Activated CD4-positive, alpha-beta memory T cell treated with anti-CD3 and anti-CD28 coated beads, Interleukin-2, amount 10 ng/mL, durations not matched to agents 7 days and 5 days (primary cell): ENCODE results near the gene TADA2B. TPM values are rescaled to one million over a fixed set of nuclear protein-coding genes. Genes with fewer than 3 reads are reported as not detected.

Experiments
- CTCF ChIA-PET: fragments of 350-600 bp; sonication (Branson Sonifier 250); formaldehyde crosslinking; loops from one replicate; lab custom pipeline; 2021; ENCODE audit warnings: antibody characterized with exemption, inconsistent platforms; lab: Charles Lee
- POLR2A ChIA-PET: fragments of 350-600 bp; sonication (Branson Sonifier 250); formaldehyde crosslinking; loops from one replicate; lab custom pipeline; 2021; ENCODE audit warnings: antibody characterized with exemption; lab: Charles Lee
- DNase-seq: peaks from one replicate; pipeline ENCODE4 v3.0.0-alpha.2; 2020
- H3K27ac Mint-ChIP-seq: one replicate; pipeline ENCODE4 v1.8.0; 2021; ENCODE audit warnings: mild to moderate bottlenecking, mixed read lengths
- H3K27me3 Mint-ChIP-seq: one replicate; pipeline ENCODE4 v1.8.0; 2021; ENCODE audit warnings: mixed read lengths
- H3K36me3 Mint-ChIP-seq: one replicate; pipeline ENCODE4 v1.8.0; 2021; ENCODE audit warnings: low read depth, mixed read lengths
- H3K4me1 Mint-ChIP-seq: one replicate; pipeline ENCODE4 v1.8.0; 2021; ENCODE audit warnings: mixed read lengths
- H3K4me3 Mint-ChIP-seq: one replicate; pipeline ENCODE4 v1.8.0; 2021; ENCODE audit warnings: mild to moderate bottlenecking, mixed read lengths
- H3K9me3 Mint-ChIP-seq: one replicate; pipeline ENCODE4 v1.8.0; 2021; ENCODE audit warnings: mixed read lengths
- total RNA-seq, 2 experiments: library from RNA; stranded (reverse); gene quantifications; one replicate each; pipeline ENCODE4 v1.2.3, GENCODE V29; 2021

The TADA2B gene
- total RNA-seq, 2 experiments from 2014 or later, result 26.6 to 27.3 TPM

- H3K4me1 Mint-ChIP-seq, result no peaks in the 10 kb centered on the region
- H3K27ac Mint-ChIP-seq, result no peak overlapping the region
- POLR2A ChIA-PET, result no interaction called here
- H3K27me3 Mint-ChIP-seq, result no peaks in the 10 kb centered on the region
- H3K9me3 Mint-ChIP-seq, result no peaks in the 10 kb centered on the region
- CTCF ChIA-PET, result interaction anchor here (0.6 kb wide), 1 partner anchor 37 kb away, joined by 3 read pairs; no protein-coding TSS in a partner anchor
- H3K36me3 Mint-ChIP-seq, result peaks cover 44% of the 10 kb centered on the region
- DNase-seq, result no peak
- H3K4me3 Mint-ChIP-seq, result no peak overlapping the region
Measured at GRCh38 chr4:7020856-7021255, 22.3 kb upstream of the TADA2B start.

- Mint-ChIP-seq H3K27ac (no peak overlapping the region), H3K36me3 (peaks cover 44% of the 10 kb centered on the region), H3K27me3 (no peaks in the 10 kb centered on the region), H3K4me1 (no peaks in the 10 kb centered on the region), H3K9me3 (no peaks in the 10 kb centered on the region), H3K4me3 (no peak overlapping the region)
- POLR2A ChIA-PET, result no interaction called here
- CTCF ChIA-PET, result interaction anchor here (0.6 kb wide), 1 partner anchor 36 kb away, joined by 3 read pairs; no protein-coding TSS in a partner anchor
- no peak for DNase-seq
Measured at GRCh38 chr4:7021355-7021754, 21.8 kb upstream of the TADA2B start.

- no peak for DNase-seq
- no peaks in the 10 kb centered on the region for H3K27me3 Mint-ChIP-seq
- H3K36me3 Mint-ChIP-seq, result peaks cover 49% of the 10 kb centered on the region
- H3K4me3 Mint-ChIP-seq, result no peak overlapping the region
- no peaks in the 10 kb centered on the region for H3K9me3 Mint-ChIP-seq
- H3K4me1 Mint-ChIP-seq, result no peaks in the 10 kb centered on the region
- ChIA-PET CTCF (interaction anchor here (1.3 kb wide), 1 partner anchor 21 kb away, joined by 3 read pairs; a partner anchor contains a TSS), POLR2A (no interaction called here)
- no peak overlapping the region for H3K27ac Mint-ChIP-seq
Measured at GRCh38 chr4:7021930-7022664, 21.1 kb upstream of the TADA2B start.

- CTCF ChIA-PET, result no interaction called here
Measured at GRCh38 chr4:7023486-7023885, 19.7 kb upstream of the TADA2B start.

GRCh38 chr4:7023901-7024300 is 19.3 kb upstream of the TADA2B start:
- H3K9me3 Mint-ChIP-seq, result no peaks in the 10 kb centered on the region
- CTCF ChIA-PET, result interaction anchor here (0.8 kb wide), 1 partner anchor 47 kb away, joined by 3 read pairs; no protein-coding TSS in a partner anchor
- POLR2A ChIA-PET, result no interaction called here
- no peak overlapping the region for H3K4me3 Mint-ChIP-seq
- peaks cover 8% of the 10 kb centered on the region for H3K4me1 Mint-ChIP-seq
- H3K27ac Mint-ChIP-seq, result no peak overlapping the region
- peaks cover 48% of the 10 kb centered on the region for H3K36me3 Mint-ChIP-seq
- DNase-seq, result no peak
- H3K27me3 Mint-ChIP-seq, result no peaks in the 10 kb centered on the region

More at GRCh38 chr4:7023486-7023885, 19.7 kb upstream of the TADA2B start:
- no peak overlapping the region for H3K4me3 Mint-ChIP-seq
- H3K36me3 Mint-ChIP-seq, result peaks cover 52% of the 10 kb centered on the region
- no peak overlapping the region for H3K27ac Mint-ChIP-seq
- no peak for DNase-seq
- POLR2A ChIA-PET, result no interaction called here
- peaks cover 6% of the 10 kb centered on the region for H3K4me1 Mint-ChIP-seq
- H3K27me3 Mint-ChIP-seq, result no peaks in the 10 kb centered on the region
- H3K9me3 Mint-ChIP-seq, result no peaks in the 10 kb centered on the region

- Mint-ChIP-seq H3K27me3 (no peaks in the 10 kb centered on the region), H3K27ac (no peak overlapping the region), H3K9me3 (no peaks in the 10 kb centered on the region), H3K4me3 (no peak overlapping the region), H3K36me3 (peaks cover 48% of the 10 kb centered on the region), H3K4me1 (peaks cover 10% of the 10 kb centered on the region)
- DNase-seq, result no peak
- CTCF ChIA-PET, result interaction anchor here (0.8 kb wide), 1 partner anchor 47 kb away, joined by 3 read pairs; no protein-coding TSS in a partner anchor
- POLR2A ChIA-PET, result no interaction called here
Measured at GRCh38 chr4:7024336-7024890, 18.8 kb upstream of the TADA2B start.

GRCh38 chr4:7025040-7025602 is 18.1 kb upstream of the TADA2B start:
- CTCF ChIA-PET, result no interaction called here
- Mint-ChIP-seq H3K4me3 (no peak overlapping the region), H3K27ac (no peak overlapping the region), H3K4me1 (peaks cover 10% of the 10 kb centered on the region), H3K9me3 (no peaks in the 10 kb centered on the region), H3K36me3 (peaks cover 54% of the 10 kb centered on the region), H3K27me3 (no peaks in the 10 kb centered on the region)
- POLR2A ChIA-PET, result no interaction called here
- no peak for DNase-seq

GRCh38 chr4:7026107-7026506 is 17.1 kb upstream of the TADA2B start:
- H3K4me3 Mint-ChIP-seq, result no peak overlapping the region
- ChIA-PET CTCF (no interaction called here), POLR2A (no interaction called here)
- no peak overlapping the region for H3K27ac Mint-ChIP-seq
- no peaks in the 10 kb centered on the region for H3K9me3 Mint-ChIP-seq
- no peaks in the 10 kb centered on the region for H3K27me3 Mint-ChIP-seq
- DNase-seq, result no peak
- peaks cover 54% of the 10 kb centered on the region for H3K36me3 Mint-ChIP-seq
- peaks cover 10% of the 10 kb centered on the region for H3K4me1 Mint-ChIP-seq

GRCh38 chr4:7027284-7027683 is 15.9 kb upstream of the TADA2B start:
- no peak overlapping the region for H3K4me3 Mint-ChIP-seq
- H3K9me3 Mint-ChIP-seq, result no peaks in the 10 kb centered on the region
- H3K36me3 Mint-ChIP-seq, result peaks cover 59% of the 10 kb centered on the region
- peaks cover 10% of the 10 kb centered on the region for H3K4me1 Mint-ChIP-seq
- CTCF ChIA-PET, result no interaction called here
- no peaks in the 10 kb centered on the region for H3K27me3 Mint-ChIP-seq
- H3K27ac Mint-ChIP-seq, result no peak overlapping the region
- no peak for DNase-seq
- POLR2A ChIA-PET, result no interaction called here

- ChIA-PET CTCF (no interaction called here), POLR2A (no interaction called here)
- H3K4me1 Mint-ChIP-seq, result peaks cover 10% of the 10 kb centered on the region
- H3K27me3 Mint-ChIP-seq, result no peaks in the 10 kb centered on the region
- peaks cover 59% of the 10 kb centered on the region for H3K36me3 Mint-ChIP-seq
- H3K9me3 Mint-ChIP-seq, result no peaks in the 10 kb centered on the region
- no peak for DNase-seq
- H3K27ac Mint-ChIP-seq, result no peak overlapping the region
- H3K4me3 Mint-ChIP-seq, result no peak overlapping the region
Measured at GRCh38 chr4:7027913-7028312, 15.3 kb upstream of the TADA2B start.

GRCh38 chr4:7029212-7029611 is 14.0 kb upstream of the TADA2B start:
- POLR2A ChIA-PET, result interaction anchor here (2.2 kb wide), 1 partner anchor 39 kb away, joined by 9 read pairs; the partner anchor contains the start of gene GRPEL1
- H3K27me3 Mint-ChIP-seq, result no peaks in the 10 kb centered on the region
- CTCF ChIA-PET, result interaction anchor here (1.4 to 1.8 kb wide), 2 partner anchors 11 to 14 kb away, joined by 3 to 6 read pairs; partner anchors contain the start of gene TADA2B

GRCh38 chr4:7029921-7030320 is 13.3 kb upstream of the TADA2B start:
- H3K9me3 Mint-ChIP-seq, result no peaks in the 10 kb centered on the region
- POLR2A ChIA-PET, result interaction anchor here (2.2 kb wide), 1 partner anchor 38 kb away, joined by 9 read pairs; the partner anchor contains the start of gene GRPEL1

More at GRCh38 chr4:7029212-7029611, 14.0 kb upstream of the TADA2B start:
- Mint-ChIP-seq H3K27ac (no peak overlapping the region), H3K4me3 (no peak overlapping the region), H3K36me3 (peaks cover 58% of the 10 kb centered on the region), H3K4me1 (peaks cover 10% of the 10 kb centered on the region), H3K9me3 (no peaks in the 10 kb centered on the region)
- DNase-seq, result no peak

GRCh38 chr4:7030856-7031255 is 12.3 kb upstream of the TADA2B start:
- Mint-ChIP-seq H3K9me3 (no peaks in the 10 kb centered on the region), H3K27me3 (no peaks in the 10 kb centered on the region), H3K27ac (no peak overlapping the region), H3K4me3 (no peak overlapping the region), H3K4me1 (peaks cover 10% of the 10 kb centered on the region), H3K36me3 (peaks cover 52% of the 10 kb centered on the region)
- DNase-seq, result no peak
- POLR2A ChIA-PET, result interaction anchor here (2.2 kb wide), 1 partner anchor 37 kb away, joined by 9 read pairs; the partner anchor contains the start of gene GRPEL1
- CTCF ChIA-PET, result no interaction called here

More at GRCh38 chr4:7029921-7030320, 13.3 kb upstream of the TADA2B start:
- Mint-ChIP-seq H3K27me3 (no peaks in the 10 kb centered on the region), H3K4me1 (peaks cover 10% of the 10 kb centered on the region), H3K36me3 (peaks cover 52% of the 10 kb centered on the region), H3K27ac (no peak overlapping the region), H3K4me3 (no peak overlapping the region)
- DNase-seq, result no peak
- CTCF ChIA-PET, result interaction anchor here (1.4 to 1.8 kb wide), 2 partner anchors 10 to 13 kb away, joined by 3 to 6 read pairs; partner anchors contain the start of gene TADA2B
